HEK293 (cell line): ENCODE measurements around the gene PIK3R3.

Experiments used
- CTCF ChIA-PET: fragments of 350-600 bp; formaldehyde crosslinking; extraction: SDS; loops from one replicate; lab custom pipeline; 2021; ENCODE audit warnings: antibody characterized with exemption; lab: Yijun Ruan, JAX
- POLR2A ChIA-PET: fragments of 300-600 bp; formaldehyde crosslinking; extraction: SDS; loops from one replicate; lab custom pipeline; 2020; ENCODE audit warnings: antibody characterized with exemption, inconsistent platforms; lab: Yijun Ruan, JAX
- H3K27ac ChIP-seq: fragments of 200-500 bp; sonication (Bioruptor generic); 2 replicates; pipeline ENCODE4 v1.5.1; 2014; ENCODE audit warnings: low read depth, low read length, control low read depth, inconsistent platforms; ENCODE audit errors: extremely low read depth
- H3K36me3 ChIP-seq, 2 experiments: fragments of 200-500 bp in 1 of 2; sonication (Bioruptor generic) in 1 of 2; 1 replicate in 1 of 2; 2 replicates in 1 of 2; pipeline ENCODE4 v1.5.1; 2014 to 2017; ENCODE audit warnings: inconsistent platforms in 2 of 2, low read length in 2 of 2; ENCODE audit not compliant: control insufficient read depth in 2 of 2, insufficient read depth in 1 of 2
- H3K4me1 ChIP-seq: fragments of 200-500 bp; sonication (Bioruptor generic); 2 replicates; pipeline ENCODE4 v1.5.1; 2014; ENCODE audit warnings: mild to moderate bottlenecking, low read length, inconsistent platforms; ENCODE audit not compliant: control insufficient read depth, insufficient read depth
- H3K4me3 ChIP-seq: 2 replicates; pipeline ENCODE4 v1.5.1; 2011; ENCODE audit warnings: low read depth, mild to moderate bottlenecking, control low read depth, low read length, moderate library complexity
- H3K9me3 ChIP-seq: fragments of 200-500 bp; sonication (Bioruptor generic); 2 replicates; pipeline ENCODE4 v1.5.1; 2014; ENCODE audit warnings: low read depth, low read length, inconsistent platforms; ENCODE audit not compliant: control insufficient read depth, insufficient read depth
- BCL11B ChIP-seq: fragments of 450-650 bp; formaldehyde crosslinking; IDR thresholded peaks from 2 replicates; pipeline ENCODE4 v1.5.1; 2016; ENCODE audit warnings: low read depth, missing biosample characterization, missing genetic modification characterization
- EGR2 ChIP-seq: fragments of 450-650 bp; formaldehyde crosslinking; IDR thresholded peaks from 2 replicates; pipeline ENCODE4 v1.5.1; 2016; ENCODE audit warnings: low read depth, missing biosample characterization, missing genetic modification characterization
- MZF1 ChIP-seq: fragments of 450-650 bp; formaldehyde crosslinking; IDR thresholded peaks from 2 replicates; pipeline ENCODE4 v1.5.1; 2017; ENCODE audit warnings: missing biosample characterization, missing genetic modification characterization, borderline replicate concordance
- YY2 ChIP-seq: fragments of 450-650 bp; formaldehyde crosslinking; IDR thresholded peaks from 2 replicates; pipeline ENCODE4 v1.5.1; 2016; ENCODE audit warnings: missing biosample characterization, missing genetic modification characterization
- ZBTB20 ChIP-seq: fragments of 450-650 bp; formaldehyde crosslinking; IDR thresholded peaks from 2 replicates; pipeline ENCODE4 v1.5.1; 2016; ENCODE audit warnings: missing biosample characterization, missing genetic modification characterization
- ZNF140 ChIP-seq: fragments of 450-650 bp; formaldehyde crosslinking; IDR thresholded peaks from 2 replicates; pipeline ENCODE4 v1.5.1; 2016; ENCODE audit warnings: missing biosample characterization, missing genetic modification characterization
- ZNF184 ChIP-seq: fragments of 450-650 bp; IDR thresholded peaks from 2 replicates; pipeline ENCODE4 v1.5.1; 2018; ENCODE audit warnings: missing biosample characterization, mild to moderate bottlenecking, missing genetic modification characterization
- ZNF266 ChIP-seq: fragments of 450-650 bp; formaldehyde crosslinking; IDR thresholded peaks from 2 replicates; pipeline ENCODE4 v1.5.1; 2016; ENCODE audit warnings: missing biosample characterization, missing genetic modification characterization, low read depth
- ZNF335 ChIP-seq: fragments of 450-650 bp; formaldehyde crosslinking; conservative IDR thresholded peaks from 2 replicates; pipeline ENCODE4 v1.5.1; 2016; ENCODE audit warnings: missing biosample characterization, missing genetic modification characterization
- ZNF514 ChIP-seq: fragments of 450-650 bp; formaldehyde crosslinking; IDR thresholded peaks from 2 replicates; pipeline ENCODE4 v1.5.1; 2016; ENCODE audit warnings: missing biosample characterization, missing genetic modification characterization
- ZNF571 ChIP-seq: fragments of 450-650 bp; formaldehyde crosslinking; IDR thresholded peaks from 2 replicates; pipeline ENCODE4 v1.5.0; 2017; ENCODE audit warnings: missing biosample characterization, missing genetic modification characterization
- ZNF707 ChIP-seq: fragments of 450-650 bp; formaldehyde crosslinking; IDR thresholded peaks from 2 replicates; pipeline ENCODE4 v1.5.1; 2016; ENCODE audit warnings: missing biosample characterization, missing genetic modification characterization
- ZNF747 ChIP-seq: fragments of 450-650 bp; formaldehyde crosslinking; IDR thresholded peaks from 2 replicates; pipeline ENCODE4 v1.5.1; 2016; ENCODE audit warnings: missing biosample characterization, missing genetic modification characterization
- TF ChIP-seq, protein P1 (sequence below): fragments of 450-650 bp; formaldehyde crosslinking; IDR thresholded peaks from 2 replicates; pipeline ENCODE4 v1.5.1; 2017; ENCODE audit warnings: missing biosample characterization, missing genetic modification characterization
- TF ChIP-seq, protein P2 (sequence below): fragments of 450-650 bp; formaldehyde crosslinking; IDR thresholded peaks from 2 replicates; pipeline ENCODE4 v1.5.1; 2016; ENCODE audit warnings: missing biosample characterization, missing genetic modification characterization
- TF ChIP-seq, protein P3 (sequence below): fragments of 450-650 bp; formaldehyde crosslinking; IDR thresholded peaks from 2 replicates; pipeline ENCODE4 v1.5.1; 2016; ENCODE audit warnings: missing biosample characterization, missing genetic modification characterization
- TF ChIP-seq, protein P4 (sequence below): fragments of 450-650 bp; formaldehyde crosslinking; IDR thresholded peaks from 2 replicates; pipeline ENCODE4 v1.5.1; 2017; ENCODE audit warnings: missing biosample characterization, missing genetic modification characterization

Gene PIK3R3

DNA sequence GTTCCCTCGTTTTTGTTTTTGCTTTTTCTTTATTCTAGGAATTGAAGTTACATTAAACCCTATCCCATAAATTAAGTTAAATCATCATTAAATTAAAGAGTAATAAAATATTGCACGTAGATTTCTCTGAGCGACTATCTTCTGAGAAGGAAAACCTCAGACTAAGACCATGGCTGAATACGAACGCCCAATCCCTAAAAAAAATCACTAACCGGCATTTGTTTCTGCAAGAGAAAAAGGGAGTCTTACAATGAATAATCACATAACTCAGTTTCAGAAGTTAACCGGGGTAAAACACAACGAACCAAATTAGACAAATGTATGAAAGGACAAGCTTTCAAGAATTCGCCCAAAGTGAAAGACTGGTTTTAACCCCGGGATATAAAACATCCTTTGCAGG lies 1.3 kb downstream of the PIK3R3 start:
- POLR2A ChIA-PET, result interaction anchor here (1.4 to 1.9 kb wide), 7 partner anchors 23 to 116 kb away, joined by 3 to 16 read pairs (median 6); partner anchors contain the start of gene RAD54L
- Histone ChIP-seq H3K4me3 (peak overlapping the region; percentile 66), H3K4me1 (peaks cover 10% of the 10 kb centered on the region)
- TF ChIP-seq ZNF266, result no peak
- TF ChIP-seq MZF1 (tag by site-specific recombination), result peak; percentile 87; the same call in 1 of the 2 replicates
- TF ChIP-seq, protein P1, sequence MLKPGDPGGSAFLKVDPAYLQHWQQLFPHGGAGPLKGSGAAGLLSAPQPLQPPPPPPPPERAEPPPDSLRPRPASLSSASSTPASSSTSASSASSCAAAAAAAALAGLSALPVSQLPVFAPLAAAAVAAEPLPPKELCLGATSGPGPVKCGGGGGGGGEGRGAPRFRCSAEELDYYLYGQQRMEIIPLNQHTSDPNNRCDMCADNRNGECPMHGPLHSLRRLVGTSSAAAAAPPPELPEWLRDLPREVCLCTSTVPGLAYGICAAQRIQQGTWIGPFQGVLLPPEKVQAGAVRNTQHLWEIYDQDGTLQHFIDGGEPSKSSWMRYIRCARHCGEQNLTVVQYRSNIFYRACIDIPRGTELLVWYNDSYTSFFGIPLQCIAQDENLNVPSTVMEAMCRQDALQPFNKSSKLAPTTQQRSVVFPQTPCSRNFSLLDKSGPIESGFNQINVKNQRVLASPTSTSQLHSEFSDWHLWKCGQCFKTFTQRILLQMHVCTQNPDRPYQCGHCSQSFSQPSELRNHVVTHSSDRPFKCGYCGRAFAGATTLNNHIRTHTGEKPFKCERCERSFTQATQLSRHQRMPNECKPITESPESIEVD (tag by site-specific recombination), result peak; percentile 71
- TF ChIP-seq, protein P2, sequence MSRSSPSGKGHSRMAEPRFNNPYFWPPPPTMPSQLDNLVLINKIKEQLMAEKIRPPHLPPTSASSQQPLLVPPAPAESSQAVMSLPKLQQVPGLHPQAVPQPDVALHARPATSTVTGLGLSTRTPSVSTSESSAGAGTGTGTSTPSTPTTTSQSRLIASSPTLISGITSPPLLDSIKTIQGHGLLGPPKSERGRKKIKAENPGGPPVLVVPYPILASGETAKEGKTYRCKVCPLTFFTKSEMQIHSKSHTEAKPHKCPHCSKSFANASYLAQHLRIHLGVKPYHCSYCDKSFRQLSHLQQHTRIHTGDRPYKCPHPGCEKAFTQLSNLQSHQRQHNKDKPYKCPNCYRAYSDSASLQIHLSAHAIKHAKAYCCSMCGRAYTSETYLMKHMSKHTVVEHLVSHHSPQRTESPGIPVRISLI (tag by site-specific recombination), result 0 out of 2 replicates have a peak, but pooled peaks have one; percentile 11
- 0 out of 2 replicates have a peak, but pooled peaks have one; percentile 16 for TF ChIP-seq ZNF335
- TF ChIP-seq, protein P3, sequence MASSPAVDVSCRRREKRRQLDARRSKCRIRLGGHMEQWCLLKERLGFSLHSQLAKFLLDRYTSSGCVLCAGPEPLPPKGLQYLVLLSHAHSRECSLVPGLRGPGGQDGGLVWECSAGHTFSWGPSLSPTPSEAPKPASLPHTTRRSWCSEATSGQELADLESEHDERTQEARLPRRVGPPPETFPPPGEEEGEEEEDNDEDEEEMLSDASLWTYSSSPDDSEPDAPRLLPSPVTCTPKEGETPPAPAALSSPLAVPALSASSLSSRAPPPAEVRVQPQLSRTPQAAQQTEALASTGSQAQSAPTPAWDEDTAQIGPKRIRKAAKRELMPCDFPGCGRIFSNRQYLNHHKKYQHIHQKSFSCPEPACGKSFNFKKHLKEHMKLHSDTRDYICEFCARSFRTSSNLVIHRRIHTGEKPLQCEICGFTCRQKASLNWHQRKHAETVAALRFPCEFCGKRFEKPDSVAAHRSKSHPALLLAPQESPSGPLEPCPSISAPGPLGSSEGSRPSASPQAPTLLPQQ (tag by site-specific recombination), result no peak
- TF ChIP-seq ZNF184 (tag by site-specific recombination), result 0 out of 2 replicates have a peak, but pooled peaks have one; percentile 8
- no peak for TF ChIP-seq ZNF747 (tag by site-specific recombination)
- TF ChIP-seq YY2 (tag by site-specific recombination), result no peak
- TF ChIP-seq, all 188 proteins: peak for 5
- Histone ChIP-seq H3K36me3 (no peaks in the 10 kb centered on the region), H3K27ac (no peak overlapping the region), H3K9me3 (no peaks in the 10 kb centered on the region)
- CTCF ChIA-PET, result interaction anchor here (0.5 to 2.4 kb wide), 6 partner anchors 8 to 93 kb away, joined by 3 to 16 read pairs (median 3); no protein-coding TSS in a partner anchor

DNA sequence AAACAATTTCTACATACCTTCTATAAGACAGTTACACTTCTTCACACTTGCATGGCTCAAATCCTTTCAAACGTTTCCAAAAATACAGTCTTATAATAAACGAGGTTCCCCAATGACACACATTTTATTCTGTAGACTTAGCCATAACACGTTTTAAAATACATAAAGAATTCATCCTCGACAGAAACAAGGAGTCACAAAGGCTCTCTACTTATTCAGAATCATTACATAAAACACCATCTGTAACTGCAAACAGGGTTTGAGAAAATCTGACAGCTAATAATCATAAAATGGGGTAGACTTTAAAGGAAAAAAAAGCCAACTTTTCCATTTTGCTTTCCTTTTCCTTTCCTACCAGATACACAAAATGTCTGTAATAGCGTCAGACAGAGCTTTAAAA lies 1.8 kb downstream of the PIK3R3 start:
- CTCF ChIA-PET, result interaction anchor here (1.1 to 2.4 kb wide), 4 partner anchors 8 to 51 kb away, joined by 3 to 16 read pairs (median 5); no protein-coding TSS in a partner anchor
- POLR2A ChIA-PET, result interaction anchor here (0.5 kb wide), 1 partner anchor 827 kb away, joined by 4 read pairs; no protein-coding TSS in a partner anchor
- H3K9me3 ChIP-seq, result no peaks in the 10 kb centered on the region
- TF ChIP-seq BCL11B (no peak), ZNF514 (no peak), ZNF707 (no peak), ZNF140 (tag by site-specific recombination) (no peak), EGR2 (tag by site-specific recombination) (no peak), ZNF571 (no peak), ZBTB20 (tag by site-specific recombination) (no peak)
- TF ChIP-seq, protein P4, sequence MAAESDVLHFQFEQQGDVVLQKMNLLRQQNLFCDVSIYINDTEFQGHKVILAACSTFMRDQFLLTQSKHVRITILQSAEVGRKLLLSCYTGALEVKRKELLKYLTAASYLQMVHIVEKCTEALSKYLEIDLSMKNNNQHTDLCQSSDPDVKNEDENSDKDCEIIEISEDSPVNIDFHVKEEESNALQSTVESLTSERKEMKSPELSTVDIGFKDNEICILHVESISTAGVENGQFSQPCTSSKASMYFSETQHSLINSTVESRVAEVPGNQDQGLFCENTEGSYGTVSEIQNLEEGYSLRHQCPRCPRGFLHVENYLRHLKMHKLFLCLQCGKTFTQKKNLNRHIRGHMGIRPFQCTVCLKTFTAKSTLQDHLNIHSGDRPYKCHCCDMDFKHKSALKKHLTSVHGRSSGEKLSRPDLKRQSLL, result no peak
- TF ChIP-seq, all 188 proteins: peak for 0
- H3K4me1 ChIP-seq, result peaks cover 10% of the 10 kb centered on the region
- peak overlapping the region; percentile 66 for H3K4me3 ChIP-seq
- H3K36me3 ChIP-seq, result no peaks in the 10 kb centered on the region
- H3K27ac ChIP-seq, result no peak overlapping the region
